Measurements from ENCODE around the gene PDE10A. TPM values are rescaled to one million over a fixed set of nuclear protein-coding genes. Genes with fewer than 3 reads are reported as not detected.

Gene PDE10A
- total and polyA plus RNA-seq, 2 of the 8 experiments (the other 6 are each of a cell fraction or from before 2014, with no cell fraction given) = 1.1 to 2.4 TPM

- no peak overlapping the region for H3K27ac ChIP-seq (ENCODE audit: low read depth, low read length)
- no peak overlapping the region for H3K23ac ChIP-seq (ENCODE audit: insufficient read length)
- 0 out of 2 replicates have a peak overlapping the region, but pooled peaks have one; percentile 81 for H2BK15ac ChIP-seq (ENCODE audit: low read length)
- peaks cover 11 to 26% (median 16%) of the 10 kb centered on the region in 4 experiments for H3K4me1 ChIP-seq (replicated peaks in 1 of 4; ENCODE audit: control insufficient read depth in 3 of 4, insufficient read depth in 4 of 4, low read length in 3 of 4)
- H3K27me3 ChIP-seq (replicated peaks in 1 of 4; ENCODE audit: control insufficient read depth in 3 of 4, extremely low read depth in 1 of 4, insufficient read depth in 3 of 4, low read length in 3 of 4) = peaks cover 46 to 75% (median 60%) of the 10 kb centered on the region in 4 experiments
- H3K4me3 ChIP-seq (ENCODE audit: extremely low read depth in 1 of 4, insufficient read depth in 2 of 4, low read depth in 3 of 4, low read length in 4 of 4) = peak overlapping the region; percentile 37 to 73 (median 47); a peak in 7 of 8 replicates
- no peak overlapping the region for H3K4ac ChIP-seq (replicated peaks; ENCODE audit: insufficient read length, low read depth, low read length)
- peak overlapping the region; percentile 85; the same call in 1 of the 2 replicates for H2BK12ac ChIP-seq (ENCODE audit: low read depth, low read length)
- no peak overlapping the region for H3K56ac ChIP-seq (replicated peaks; ENCODE audit: insufficient read length, low read depth, low read length)
- no peak overlapping the region; the same call in 1 of the 2 replicates for H2BK5ac ChIP-seq (ENCODE audit: low read depth, low read length)
- no peak overlapping the region for H2BK120ac ChIP-seq (replicated peaks; ENCODE audit: low read depth, low read length)
- ChIA-PET POLR2A (ENCODE audit: partially characterized antibody) (no interaction called here), CTCF (ENCODE audit: partially characterized antibody) (interaction anchor here (0.6 kb wide), 1 partner anchor 13 kb away, joined by 3 read pairs; no protein-coding TSS in a partner anchor)
- H3K4me2 ChIP-seq (ENCODE audit: insufficient read depth in 1 of 2, low read depth in 2 of 2, low read length in 2 of 2) = peak overlapping the region; percentile 74 to 93
- no peak overlapping the region for H2BK20ac ChIP-seq (ENCODE audit: low read length)
- no peaks in the 10 kb centered on the region for H3K9me3 ChIP-seq (ENCODE audit: insufficient read depth in 2 of 2, low read depth in 1 of 2, low read length in 1 of 2)
- H3K36me3 ChIP-seq (ENCODE audit: control insufficient read depth in 2 of 4, insufficient read depth in 4 of 4, low read length in 3 of 4) = peaks cover 0 to 2% (median 0%) of the 10 kb centered on the region in 4 experiments; a peak in 1 of 8 replicates
- no peak overlapping the region for H3K14ac ChIP-seq (ENCODE audit: insufficient read length)
- no peaks in the 10 kb centered on the region for H3K79me1 ChIP-seq (ENCODE audit: low read depth, low read length)
- H2AFZ ChIP-seq (ENCODE audit: low read length) = no peak overlapping the region
- no peak overlapping the region for H4K5ac ChIP-seq (ENCODE audit: insufficient read length, low read depth, low read length)
- H4K91ac ChIP-seq (replicated peaks; ENCODE audit: insufficient read length, low read length) = no peak overlapping the region
- H2AK5ac ChIP-seq (ENCODE audit: low read depth, low read length) = no peak overlapping the region
- FAIRE-seq (no peak), DNase-seq (ENCODE audit: low read depth in 1 of 2, low spot score in 2 of 2) (peak in 1 of 2 experiments; percentile 62)
- no peaks in the 10 kb centered on the region for H3K79me2 ChIP-seq (ENCODE audit: control insufficient read depth in 1 of 2, insufficient read depth in 2 of 2, low read length in 2 of 2)
- 4% methylated on average over 38 of the region's 48 CpGs; no CpG with 5 or more reads in 1 of the 2 experiments for WGBS, 2 experiments (ENCODE audit: extremely low coverage in 1 of 2, insufficient coverage in 1 of 2, insufficient read length in 1 of 2, insufficient replicate concordance in 2 of 2, low coverage in 1 of 2, low lambda C conversion rate in 2 of 2, missing lambda C conversion rate in 1 of 2)
- peaks cover 0 to 2% of the 10 kb centered on the region in 2 experiments for H4K20me1 ChIP-seq (replicated peaks in 1 of 2; ENCODE audit: control insufficient read depth in 1 of 2, insufficient read depth in 2 of 2, low read length in 2 of 2)
- H3K23me2 ChIP-seq (ENCODE audit: low read depth, low read length) = peaks cover 29% of the 10 kb centered on the region; the same call in 1 of the 2 replicates
- H3K18ac ChIP-seq (ENCODE audit: extremely low read depth, low read length) = 0 out of 2 replicates have a peak overlapping the region, but pooled peaks have one; percentile 27
- H3K9ac ChIP-seq (replicated peaks in 1 of 4; ENCODE audit: extremely low read depth in 1 of 4, low read depth in 3 of 4, low read length in 3 of 4) = no peak overlapping the region
- H4K8ac ChIP-seq (ENCODE audit: extremely low read depth, insufficient read depth, low read length) = no peak overlapping the region
- TF ChIP-seq HDAC2 (IDR thresholded peaks at IDR 0.05; ENCODE audit: borderline replicate concordance in 1 of 2, low read depth in 2 of 2, low read length in 2 of 2) (0 out of 4 replicates have a peak, but pooled peaks of 1 of the 2 experiments have one; percentile 30), KDM4A (IDR thresholded peaks at IDR 0.05; ENCODE audit: low read depth, low read length, severe bottlenecking) (peak; percentile 23), SUZ12 (IDR thresholded peaks at IDR 0.05; ENCODE audit: low read length) (peak; percentile 79; the same call in 1 of the 2 replicates), USF2 (IDR thresholded peaks at IDR 0.05; ENCODE audit: low read length) (no peak), MAX (IDR thresholded peaks at IDR 0.05) (peak; percentile 54; the same call in 1 of the 2 replicates), SP4 (IDR thresholded peaks at IDR 0.05; ENCODE audit: low read length) (no peak), CBX8 (IDR thresholded peaks at IDR 0.05; ENCODE audit: borderline replicate concordance, low read depth, low read length) (no peak; the same call in 1 of the 2 replicates), GABPA (IDR thresholded peaks at IDR 0.05; ENCODE audit: borderline replicate concordance, insufficient read depth, low read length) (no peak)
Observed at GRCh38 chr6:165663736-165664558, 906 bp upstream of the PDE10A start.
